Parathyroid adenoma (tissue), 2 donors: ENCODE data around the gene NBAS.

Source experiments
- H2AFZ ChIP-seq: fragments of 300-600 bp; sonication (generic); one replicate; pipeline ENCODE4 v1.7.0; 2017; ENCODE audit warnings: antibody characterized with exemption, mild to moderate bottlenecking
- H3K27ac ChIP-seq: fragments of 300-600 bp; sonication (generic); one replicate; pipeline ENCODE4 v1.7.0; 2017
- H3K27me3 ChIP-seq: fragments of 300-600 bp; sonication (generic); one replicate; pipeline ENCODE4 v1.7.0; 2017; ENCODE audit warnings: low read length; ENCODE audit not compliant: control insufficient read depth, insufficient read depth
- H3K36me3 ChIP-seq: fragments of 300-600 bp; sonication (generic); one replicate; pipeline ENCODE4 v1.7.0; 2017; ENCODE audit warnings: low read length; ENCODE audit not compliant: control insufficient read depth, insufficient read depth
- H3K4me1 ChIP-seq: fragments of 300-600 bp; sonication (generic); one replicate; pipeline ENCODE4 v1.7.0; 2017; ENCODE audit warnings: control low read depth
- H3K4me2 ChIP-seq: fragments of 300-600 bp; sonication (generic); one replicate; pipeline ENCODE4 v1.7.0; 2017; ENCODE audit warnings: low read length
- H3K4me3 ChIP-seq: fragments of 300-600 bp; sonication (generic); one replicate; pipeline ENCODE4 v1.7.0; 2017; ENCODE audit warnings: low read depth, low read length
- H3K79me2 ChIP-seq: fragments of 300-600 bp; sonication (generic); one replicate; pipeline ENCODE4 v1.7.0; 2017; ENCODE audit warnings: control low read depth
- H3K9ac ChIP-seq: fragments of 300-600 bp; sonication (generic); one replicate; pipeline ENCODE4 v1.7.0; 2017; ENCODE audit warnings: mild to moderate bottlenecking
- H3K9me3 ChIP-seq: fragments of 300-600 bp; sonication (generic); one replicate; pipeline ENCODE4 v1.7.0; 2017; ENCODE audit warnings: low read length; ENCODE audit not compliant: control insufficient read depth
- CTCF ChIP-seq: fragments of 300-600 bp; sonication (generic); IDR thresholded peaks from one replicate; pipeline ENCODE4 v1.7.0; 2017; ENCODE audit warnings: antibody characterized with exemption, mild to moderate bottlenecking
- donor health status: primary hyperparathyroidism.

NBAS gene

GRCh38 chr2:15273452-15273851, 287.7 kb downstream of the NBAS start:
- Histone ChIP-seq H3K4me1 (no peaks in the 10 kb centered on the region), H3K27ac (no peak overlapping the region), H3K9me3 (no peaks in the 10 kb centered on the region), H3K79me2 (no peaks in the 10 kb centered on the region), H3K4me2 (no peak overlapping the region), H2AFZ (no peak overlapping the region), H3K9ac (no peak overlapping the region), H3K27me3 (no peaks in the 10 kb centered on the region), H3K36me3 (no peaks in the 10 kb centered on the region), H3K4me3 (no peak overlapping the region)
- no peak for TF ChIP-seq CTCF

DNA sequence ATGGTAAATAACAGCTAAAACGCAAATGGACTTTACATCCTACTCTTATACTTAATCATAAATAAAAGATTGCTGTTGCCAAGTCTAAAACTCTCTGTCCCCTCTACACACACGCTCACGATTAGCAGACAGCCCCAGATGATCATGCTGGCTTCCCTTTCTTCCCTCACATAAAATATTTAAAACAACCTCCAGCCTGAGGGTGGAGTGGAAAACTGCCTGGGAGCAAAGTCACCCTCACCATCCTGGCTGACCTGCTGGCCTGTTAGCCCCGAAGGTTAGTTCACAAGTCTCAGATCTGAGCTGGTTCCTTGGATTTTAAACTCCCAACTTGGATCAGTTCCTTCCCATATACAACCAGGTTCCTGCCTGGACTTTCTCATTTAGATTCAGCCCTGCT, 288.2 kb downstream of the NBAS start:
- Histone ChIP-seq H3K4me3 (no peak overlapping the region), H3K9ac (no peak overlapping the region), H3K4me2 (no peak overlapping the region), H3K4me1 (no peaks in the 10 kb centered on the region), H2AFZ (no peak overlapping the region), H3K9me3 (no peaks in the 10 kb centered on the region), H3K27me3 (no peaks in the 10 kb centered on the region), H3K79me2 (no peaks in the 10 kb centered on the region), H3K36me3 (no peaks in the 10 kb centered on the region), H3K27ac (no peak overlapping the region)
- no peak for TF ChIP-seq CTCF

DNA sequence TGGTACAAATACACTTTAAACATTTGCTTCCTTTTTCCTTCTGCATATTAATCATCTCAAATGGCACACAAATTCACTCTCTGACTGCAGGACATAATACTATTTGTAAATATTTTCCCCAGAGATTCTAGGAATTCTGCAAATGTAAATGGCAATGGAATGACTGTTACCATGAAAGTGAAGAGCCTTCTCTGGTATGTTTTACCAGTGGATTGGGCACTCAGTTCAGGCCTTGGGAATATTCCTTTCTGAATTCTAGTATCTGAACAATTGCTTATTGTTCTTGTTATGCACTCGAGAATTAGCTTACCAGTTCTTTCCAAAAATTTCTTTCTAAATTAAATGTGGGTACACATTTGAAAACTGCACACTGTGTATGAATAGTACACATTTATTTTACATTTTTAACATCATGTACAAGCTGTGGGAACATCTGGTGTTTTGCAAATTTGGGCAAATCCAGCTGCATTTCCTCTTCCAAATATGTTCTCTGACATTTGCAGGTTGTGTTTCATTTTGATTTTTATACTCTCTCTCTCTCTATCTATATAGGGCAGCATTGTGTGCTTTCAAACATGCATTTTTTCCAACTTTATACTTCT, 289.1 kb downstream of the NBAS start:
- TF ChIP-seq CTCF = no peak
- H3K79me2 ChIP-seq = no peaks in the 10 kb centered on the region
- H3K4me3 ChIP-seq = no peak overlapping the region
- no peaks in the 10 kb centered on the region for H3K27me3 ChIP-seq
- H3K36me3 ChIP-seq = no peaks in the 10 kb centered on the region
- H3K4me2 ChIP-seq = no peak overlapping the region
- no peak overlapping the region for H3K9ac ChIP-seq
- H3K27ac ChIP-seq = no peak overlapping the region
- H3K9me3 ChIP-seq = no peaks in the 10 kb centered on the region
- H2AFZ ChIP-seq = no peak overlapping the region
- H3K4me1 ChIP-seq = no peaks in the 10 kb centered on the region

GRCh38 chr2:15271276-15271675, 289.9 kb downstream of the NBAS start:
- H3K4me1 ChIP-seq = no peaks in the 10 kb centered on the region
- H2AFZ ChIP-seq = no peak overlapping the region
- no peak for TF ChIP-seq CTCF
- H3K9ac ChIP-seq = no peak overlapping the region
- no peaks in the 10 kb centered on the region for H3K36me3 ChIP-seq
- H3K27ac ChIP-seq = no peak overlapping the region
- no peaks in the 10 kb centered on the region for H3K79me2 ChIP-seq
- H3K27me3 ChIP-seq = no peaks in the 10 kb centered on the region
- no peaks in the 10 kb centered on the region for H3K9me3 ChIP-seq
- no peak overlapping the region for H3K4me2 ChIP-seq
- no peak overlapping the region for H3K4me3 ChIP-seq

DNA sequence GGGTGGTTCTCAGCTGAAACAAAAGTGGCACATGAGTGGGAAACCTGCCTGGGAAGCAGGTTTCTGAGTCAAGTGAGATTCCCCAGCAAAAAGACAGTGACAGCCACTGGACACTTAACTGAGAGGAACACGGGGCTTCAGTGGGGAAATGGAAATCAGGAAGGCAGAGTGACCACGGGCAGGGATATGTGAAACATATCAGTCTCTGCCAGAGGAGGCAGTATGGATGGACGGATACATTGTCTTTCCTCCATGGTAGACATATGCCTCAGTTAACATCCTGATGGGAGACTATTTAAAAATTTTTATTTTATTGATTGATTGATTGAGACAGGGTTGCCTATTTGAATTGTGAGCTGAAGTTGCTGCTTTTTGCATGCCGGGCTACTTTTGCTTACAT, 292.1 kb downstream of the NBAS start:
- no peaks in the 10 kb centered on the region for H3K79me2 ChIP-seq
- H3K9me3 ChIP-seq = no peaks in the 10 kb centered on the region
- H3K9ac ChIP-seq = no peak overlapping the region
- H3K27me3 ChIP-seq = no peaks in the 10 kb centered on the region
- no peaks in the 10 kb centered on the region for H3K36me3 ChIP-seq
- H3K27ac ChIP-seq = no peak overlapping the region
- H3K4me3 ChIP-seq = no peak overlapping the region
- H3K4me1 ChIP-seq = no peaks in the 10 kb centered on the region
- no peak overlapping the region for H2AFZ ChIP-seq
- no peak overlapping the region for H3K4me2 ChIP-seq
- TF ChIP-seq CTCF = no peak
